SK-N-SH (cell line): ENCODE measurements around the gene ZNF462. TPM values are rescaled to one million over a fixed set of nuclear protein-coding genes. Genes with fewer than 3 reads are reported as not detected.

ENCODE experiments used
- CTCF ChIA-PET: fragments of 300-600, 350-600 bp; formaldehyde crosslinking; extraction: SDS; loops from one replicate; lab custom pipeline; 2021; lab: Yijun Ruan, JAX
- POLR2A ChIA-PET: fragments of 350-600 bp; sonication (Branson Sonifier 250); formaldehyde crosslinking; extraction: SDS; loops from one replicate; lab custom pipeline; 2020; ENCODE audit warnings: antibody characterized with exemption, inconsistent platforms; lab: Yijun Ruan, JAX
- DNase-seq: peaks from one replicate; pipeline ENCODE4 v3.0.0; 2012
- H2AFZ ChIP-seq: fragments of 200-600 bp; sonication (generic); 2 replicates; pipeline ENCODE4 v1.8.1; 2016; ENCODE audit warnings: antibody characterized with exemption, mild to moderate bottlenecking, low read depth
- H3F3A ChIP-seq: fragments of 200-600 bp; sonication (generic); replicated peaks from 2 replicates; pipeline ENCODE3; 2016; ENCODE audit warnings: antibody characterized with exemption, mild to moderate bottlenecking; ENCODE audit not compliant: insufficient read depth
- H3K27ac ChIP-seq, 2 experiments: fragments of 200-500 bp in 1 of 2; fragments of 200-600 bp in 1 of 2; sonication (Bioruptor generic) in 1 of 2; sonication (generic), shearing (Covaris generic) in 1 of 2; 2 replicates each; pipeline versions ENCODE4 v1.5.1 to v1.6.1; 2014 to 2016; ENCODE audit warnings: low read depth in 2 of 2, inconsistent platforms in 1 of 2, low read length in 1 of 2, mild to moderate bottlenecking in 1 of 2, mixed read lengths in 1 of 2
- H3K27me3 ChIP-seq: fragments of 200-600 bp; sonication (generic), shearing (Covaris generic); 2 replicates; pipeline ENCODE4 v1.6.1; 2016; ENCODE audit warnings: mixed run types; ENCODE audit not compliant: insufficient read depth
- H3K36me3 ChIP-seq, 2 experiments: fragments of 200-500 bp in 1 of 2; fragments of 200-600 bp in 1 of 2; sonication (Bioruptor generic) in 1 of 2; sonication (generic) in 1 of 2; replicated peaks in 1 of 2; 2 replicates each; pipeline versions ENCODE3 to v1.5.1; 2014 to 2016; ENCODE audit warnings: low read length in 1 of 2, mild to moderate bottlenecking in 1 of 2; ENCODE audit not compliant: insufficient read depth in 2 of 2, control insufficient read depth in 1 of 2
- H3K4me1 ChIP-seq, 2 experiments: fragments of 200-500 bp in 1 of 2; fragments of 200-600 bp in 1 of 2; sonication (Bioruptor generic) in 1 of 2; sonication (generic), shearing (Covaris generic) in 1 of 2; 2 replicates each; pipeline versions ENCODE4 v1.5.1 to v1.6.1; 2014 to 2016; ENCODE audit warnings: low read depth in 1 of 2, low read length in 1 of 2, mixed run types in 1 of 2; ENCODE audit not compliant: insufficient read depth in 2 of 2, control insufficient read depth in 1 of 2
- H3K4me2 ChIP-seq: fragments of 200-600 bp; sonication (generic), shearing (Covaris generic); 2 replicates; pipeline ENCODE4 v1.6.1; 2017; ENCODE audit warnings: mixed run types
- H3K4me3 ChIP-seq, 2 experiments: fragments of 200-500 bp in 1 of 2; fragments of 200-600 bp in 1 of 2; sonication (Bioruptor generic) in 1 of 2; sonication (generic), shearing (Covaris generic) in 1 of 2; 2 replicates each; pipeline versions ENCODE4 v1.5.1 to v1.8.1; 2014 to 2016; ENCODE audit warnings: low read depth in 2 of 2, inconsistent platforms in 1 of 2, low read length in 1 of 2, mild to moderate bottlenecking in 1 of 2, mixed read lengths in 1 of 2, moderate library complexity in 1 of 2
- H3K79me2 ChIP-seq: fragments of 200-600 bp; sonication (generic); 2 replicates; pipeline ENCODE4 v1.8.1; 2017; ENCODE audit warnings: mild to moderate bottlenecking; ENCODE audit not compliant: insufficient read depth
- H3K9ac ChIP-seq: fragments of 200-600 bp; sonication (generic); 2 replicates; pipeline ENCODE4 v1.6.1; 2017; ENCODE audit warnings: mixed run types
- H3K9me2 ChIP-seq: fragments of 200-600 bp; sonication (generic); 2 replicates; pipeline ENCODE4 v1.6.1; 2017; ENCODE audit warnings: mixed run types
- H3K9me3 ChIP-seq: fragments of 200-600 bp; sonication (generic); 2 replicates; pipeline ENCODE4 v1.6.1; 2017; ENCODE audit warnings: mixed run types, mild to moderate bottlenecking, moderate library complexity
- H4K20me1 ChIP-seq: fragments of 200-600 bp; sonication (generic); 2 replicates; pipeline ENCODE4 v1.6.1; 2017; ENCODE audit warnings: mild to moderate bottlenecking, mixed run types; ENCODE audit not compliant: insufficient read depth
- EZH2phosphoT487 ChIP-seq: fragments of 200-600 bp; sonication (generic); IDR thresholded peaks from 2 replicates; pipeline ENCODE4 v1.6.1; 2017; ENCODE audit warnings: low read depth, mixed run types, mild to moderate bottlenecking, antibody characterized with exemption, moderate library complexity, borderline replicate concordance
- FOXM1 ChIP-seq: IDR thresholded peaks from 2 replicates; pipeline ENCODE4 v1.4.0; 2012; ENCODE audit warnings: low read depth, mild to moderate bottlenecking
- GATA2 ChIP-seq: sonication (generic); formaldehyde crosslinking; IDR thresholded peaks from 2 replicates; pipeline ENCODE4 v1.5.0; 2020; ENCODE audit warnings: mild to moderate bottlenecking, missing genetic modification reagents
- JUND ChIP-seq: IDR thresholded peaks from 2 replicates; pipeline ENCODE4 v1.4.0; 2012
- MXI1 ChIP-seq: IDR thresholded peaks from 2 replicates; pipeline ENCODE4 v1.6.1; 2012; ENCODE audit warnings: mild to moderate bottlenecking, low read depth, low read length, improper control_type of control experiment
- RAD21 ChIP-seq: IDR thresholded peaks from 2 replicates; pipeline ENCODE4 v1.6.1; 2012; ENCODE audit warnings: mild to moderate bottlenecking, low read length
- REST ChIP-seq: IDR thresholded peaks from 2 replicates; pipeline ENCODE4 v1.6.1; 2012; ENCODE audit warnings: mild to moderate bottlenecking, low read depth, low read length, moderate library complexity
- TAF1 ChIP-seq: IDR thresholded peaks from 2 replicates; pipeline ENCODE4 v1.6.1; 2012; ENCODE audit warnings: low read depth, mild to moderate bottlenecking, low read length, moderate library complexity, borderline replicate concordance
- TCF12 ChIP-seq: IDR thresholded peaks from 2 replicates; pipeline ENCODE4 v1.4.0; 2012
- YY1 ChIP-seq: IDR thresholded peaks from 2 replicates; pipeline ENCODE4 v1.4.0; 2012; ENCODE audit warnings: low read depth, mild to moderate bottlenecking
- ZBTB33 ChIP-seq: IDR thresholded peaks from 2 replicates; pipeline ENCODE4 v1.4.0; 2012; ENCODE audit warnings: low read depth, borderline replicate concordance
- WGBS: methylation state at CpG from one replicate; pipeline ENCODE4 v1.1.6; 2017; ENCODE audit warnings: low lambda C conversion rate; 5-methylcytosine and 5-hydroxymethylcytosine counted together
- polyA plus RNA-seq, 3 experiments: library from polyadenylated mRNA; depleted of rRNA; stranded (reverse); fragments of >200 nt; gene quantifications; 2 replicates each; pipeline ENCODE4 v1.2.3, GENCODE V29; 2012

The ZNF462 gene
- polyA plus RNA-seq, 1 of the 3 experiments (the other 2 are of a cell fraction), result 5.2 TPM

- peaks cover 60% of the 10 kb centered on the region for H3K79me2 ChIP-seq
- H3K4me1 ChIP-seq, result peaks cover 0 to 2% of the 10 kb centered on the region in 2 experiments; a peak in 2 of 4 replicates
- CTCF ChIA-PET, result interaction anchor here (1.0 to 3.6 kb wide), 6 partner anchors 9 to 1023 kb away, joined by 3 to 21 read pairs (median 4); no protein-coding TSS in a partner anchor
- H2AFZ ChIP-seq, result peak overlapping the region; percentile 98
- TF ChIP-seq TAF1, result 0 out of 2 replicates have a peak, but pooled peaks have one; percentile 6
- TF ChIP-seq RAD21, result peak; percentile 9; the same call in 1 of the 2 replicates
- no peak for TF ChIP-seq TCF12
- TF ChIP-seq JUND, result no peak
- TF ChIP-seq GATA2, result no peak
- TF ChIP-seq YY1, result peak; percentile 53; the same call in 1 of the 2 replicates
- TF ChIP-seq REST, result no peak
- TF ChIP-seq MXI1, result no peak; the same call in 1 of the 2 replicates
- no peak for TF ChIP-seq FOXM1
- no peak for TF ChIP-seq EZH2phosphoT487
- TF ChIP-seq ZBTB33, result no peak
- H3K9me3 ChIP-seq, result no peaks in the 10 kb centered on the region
- H3K27me3 ChIP-seq, result no peaks in the 10 kb centered on the region; the same call in 1 of the 2 replicates
- 10% methylated on average over 10 of the region's 11 CpGs for WGBS
- no peaks in the 10 kb centered on the region for H3K36me3 ChIP-seq
- POLR2A ChIA-PET, result interaction anchor here (0.7 to 1.8 kb wide), 5 partner anchors 11 to 260 kb away, joined by 3 to 10 read pairs (median 3); no protein-coding TSS in a partner anchor
- peak overlapping the region; percentile 64 to 91 for H3K4me3 ChIP-seq
- H3K9me2 ChIP-seq, result no peaks in the 10 kb centered on the region
- peak overlapping the region; percentile 93 for H3K4me2 ChIP-seq
- no peaks in the 10 kb centered on the region for H4K20me1 ChIP-seq
- H3F3A ChIP-seq, result peaks cover 11% of the 10 kb centered on the region
- peak; percentile 54 for DNase-seq
- H3K9ac ChIP-seq, result peak overlapping the region; percentile 94
- H3K27ac ChIP-seq, result peak overlapping the region; percentile 84 to 96
Measured at GRCh38 chr9:106864373-106865143, 1.6 kb downstream of the ZNF462 start.
